Activated naive CD4-positive, alpha-beta T cell treated with Interleukin-2 at 50 U/mL for 16 hours (primary cell): ENCODE data around the gene WASF2.
"Not testable (repeated sequence)": the region's sequence is repeated elsewhere in the genome, so short reads cannot be mapped to it uniquely, and the experiment has no call there.

Source experiments
- DNase-seq: peaks from one replicate; pipeline ENCODE4 v3.0.0-alpha.2; 2020

Gene WASF2

DNA sequence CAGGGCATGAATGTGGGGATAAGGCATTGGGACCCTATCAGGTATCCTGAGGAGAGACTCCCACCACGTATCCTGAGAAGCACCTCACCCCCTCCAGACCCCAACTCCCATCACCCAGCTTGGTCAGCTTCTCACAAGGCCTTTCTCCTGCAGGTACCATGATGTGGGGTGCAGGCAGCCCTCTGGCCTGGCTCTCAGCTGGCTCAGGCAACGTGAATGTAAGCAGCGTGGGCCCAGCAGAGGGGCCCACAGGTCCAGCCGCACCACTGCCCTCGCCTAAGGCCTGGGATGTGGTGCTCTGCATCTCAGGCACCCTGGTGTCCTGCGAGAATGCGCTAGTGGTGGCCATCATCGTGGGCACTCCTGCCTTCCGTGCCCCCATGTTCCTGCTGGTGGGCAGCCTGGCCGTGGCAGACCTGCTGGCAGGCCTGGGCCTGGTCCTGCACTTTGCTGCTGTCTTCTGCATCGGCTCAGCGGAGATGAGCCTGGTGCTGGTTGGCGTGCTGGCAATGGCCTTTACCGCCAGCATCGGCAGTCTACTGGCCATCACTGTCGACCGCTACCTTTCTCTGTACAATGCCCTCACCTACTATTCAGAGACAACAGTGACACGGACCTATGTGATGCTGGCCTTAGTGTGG is 96.2 kb downstream of the WASF2 start:
- DNase-seq = no peak

DNA sequence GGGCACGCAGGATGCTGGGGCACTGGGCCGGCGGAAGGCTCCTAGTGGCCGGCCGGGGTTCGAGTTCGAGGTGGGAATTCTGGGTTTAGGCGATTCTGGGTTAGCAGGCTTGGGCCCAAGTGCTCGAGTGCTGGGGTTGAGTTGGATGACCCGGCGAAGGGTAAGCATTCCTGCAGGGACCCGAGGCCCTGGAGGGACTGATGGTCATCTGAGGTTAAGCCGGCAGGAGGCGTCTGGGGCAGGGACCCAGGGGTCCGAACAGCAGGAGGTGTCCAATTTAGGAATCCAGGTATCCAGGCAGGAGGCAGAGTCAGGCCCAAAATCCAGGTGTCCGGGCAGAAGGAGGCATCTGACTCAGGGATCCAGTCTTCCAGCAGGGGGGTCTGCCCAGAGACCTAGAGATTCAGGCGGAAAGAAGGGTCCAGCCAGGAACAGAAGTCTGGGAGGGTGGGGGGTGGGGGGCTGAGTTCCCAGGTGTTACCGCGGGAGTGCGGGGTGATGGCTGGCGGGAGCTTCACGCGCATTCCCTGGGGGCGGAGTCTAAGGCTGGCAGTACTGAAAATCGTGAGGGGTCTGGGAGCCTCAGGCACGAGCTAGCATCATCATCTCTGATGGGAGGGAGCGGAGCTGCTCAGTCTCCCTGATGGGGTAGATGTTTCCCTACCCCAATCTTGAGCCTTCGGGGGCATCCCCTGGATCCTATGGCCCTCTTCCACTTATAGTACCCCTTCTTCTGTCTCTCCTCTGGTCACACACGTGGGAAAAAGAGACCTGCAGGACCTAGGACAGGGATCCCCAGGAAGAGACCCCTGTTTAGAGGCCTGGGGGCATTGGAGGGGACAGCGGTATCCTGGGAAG is 97.0 kb downstream of the WASF2 start:
- peak; percentile 10 for DNase-seq

DNA sequence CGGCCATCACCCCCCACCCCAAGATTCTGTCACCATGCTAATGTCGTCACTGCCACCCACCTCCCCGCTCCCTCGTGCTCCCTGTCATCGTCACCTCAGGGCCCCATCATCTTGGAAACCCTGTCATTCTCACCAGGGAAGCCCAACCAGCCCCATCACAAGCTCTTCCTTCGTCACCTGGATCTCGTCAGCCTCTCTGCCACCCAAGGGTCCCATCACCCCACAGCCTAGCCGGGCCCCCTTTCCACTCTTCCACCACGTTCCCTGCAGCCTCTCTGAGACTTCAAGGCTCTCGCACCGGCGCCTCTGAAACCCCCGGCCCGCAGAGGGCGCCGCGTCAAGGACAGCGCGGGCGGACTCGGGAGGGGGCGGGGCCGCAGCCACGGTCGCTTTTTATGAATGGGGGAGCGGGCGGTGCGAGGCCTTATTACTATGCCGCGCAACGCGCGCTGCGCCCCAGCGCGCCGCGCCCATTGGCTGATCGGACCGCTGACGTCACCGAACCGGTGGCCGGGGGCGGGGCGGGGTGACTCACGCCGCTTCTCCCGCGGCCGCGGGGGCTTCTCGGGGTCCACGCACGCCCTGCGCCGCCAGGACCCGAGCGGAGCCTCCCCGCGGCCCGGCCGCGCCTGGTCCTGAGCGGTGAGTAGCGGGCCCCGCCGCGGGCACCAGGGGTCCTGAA is 97.7 kb downstream of the WASF2 start, which contains the start of gene GPR3:
Gene GPR3 (plus strand): TSS at position 527 of the 682 bp plus-strand sequence. CDS start 1,177 bp downstream, outside the sequence.
- peak; percentile 93 for DNase-seq

DNA sequence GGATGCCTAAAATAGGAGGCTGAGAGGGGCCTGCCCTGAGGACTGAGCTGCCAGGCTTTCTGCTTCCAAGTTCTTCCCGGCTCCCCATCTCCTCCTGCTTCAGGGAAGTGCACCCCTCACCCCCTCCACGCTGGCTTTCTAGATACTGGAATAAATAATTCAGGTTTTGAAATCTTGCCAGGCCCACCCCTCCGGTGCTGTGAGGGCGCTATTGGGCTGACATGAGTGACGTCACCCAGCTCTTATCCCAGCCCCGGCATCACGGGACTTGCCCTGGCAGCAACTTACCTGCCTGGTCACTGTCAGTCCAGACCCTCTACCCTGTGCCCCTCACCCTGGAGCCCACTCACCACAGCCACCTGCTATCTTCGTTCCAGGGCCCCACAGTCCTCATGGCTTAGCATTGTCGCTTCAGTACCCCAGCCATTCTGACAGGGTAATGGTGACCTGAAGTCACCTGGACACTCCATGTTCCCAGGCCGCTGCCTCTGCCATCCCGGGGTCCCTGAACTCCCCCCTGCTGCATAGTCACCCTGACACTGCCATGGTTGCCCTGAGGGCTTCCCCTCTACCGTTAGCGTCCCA is 98.4 kb downstream of the WASF2 start:
- peak; percentile 29 for DNase-seq

DNA sequence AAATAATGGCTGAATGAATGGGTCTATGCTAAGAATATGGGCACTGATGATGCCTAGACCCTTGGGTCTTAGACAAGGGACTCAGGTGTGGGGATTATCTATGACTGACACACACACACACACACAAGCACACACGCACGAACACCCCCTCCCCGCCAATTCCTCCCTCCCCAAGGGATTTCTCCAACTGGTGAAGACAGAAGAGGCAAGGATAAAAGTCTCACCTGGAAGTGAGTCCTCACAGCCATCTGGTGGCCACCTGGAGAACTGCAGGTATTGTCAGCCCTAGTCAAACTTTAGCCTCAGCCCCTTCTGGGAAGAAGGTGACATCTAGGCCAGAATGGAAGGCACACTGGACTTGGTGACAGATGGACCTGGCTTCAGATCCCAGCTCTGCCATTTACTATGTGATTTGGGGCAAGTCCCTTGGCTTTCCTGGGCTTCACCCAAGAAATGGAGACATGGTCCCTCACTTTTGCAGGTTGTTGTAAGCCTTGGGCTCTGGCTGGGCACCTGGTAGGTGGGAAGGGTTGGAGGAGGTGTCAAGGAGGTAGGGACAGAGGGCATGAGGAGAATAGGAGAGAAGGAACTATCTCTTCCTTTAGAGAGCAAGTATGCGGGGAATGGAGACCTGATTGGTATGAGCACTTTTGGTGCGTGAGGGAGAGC is 101.5 kb downstream of the WASF2 start:
- DNase-seq = peak; percentile 79

DNA sequence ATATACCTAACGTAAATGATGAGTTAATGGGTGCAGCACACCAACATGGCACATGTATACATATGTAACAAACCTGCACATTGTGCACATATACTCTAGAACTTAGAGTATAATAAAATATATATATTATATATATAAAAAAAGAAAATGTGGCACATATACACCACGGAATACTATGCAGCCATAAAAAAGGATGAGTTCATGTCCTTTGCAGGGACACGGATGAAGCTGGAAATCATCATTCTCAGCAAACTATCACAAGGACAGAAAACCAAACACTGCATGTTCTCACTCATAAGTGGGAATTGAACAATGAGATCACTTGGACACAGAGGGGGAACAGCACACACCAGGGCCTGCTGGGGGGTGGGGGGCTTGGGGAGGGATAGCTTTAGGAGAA is 105.2 kb downstream of the WASF2 start:
- not testable (repeated sequence) for DNase-seq

DNA sequence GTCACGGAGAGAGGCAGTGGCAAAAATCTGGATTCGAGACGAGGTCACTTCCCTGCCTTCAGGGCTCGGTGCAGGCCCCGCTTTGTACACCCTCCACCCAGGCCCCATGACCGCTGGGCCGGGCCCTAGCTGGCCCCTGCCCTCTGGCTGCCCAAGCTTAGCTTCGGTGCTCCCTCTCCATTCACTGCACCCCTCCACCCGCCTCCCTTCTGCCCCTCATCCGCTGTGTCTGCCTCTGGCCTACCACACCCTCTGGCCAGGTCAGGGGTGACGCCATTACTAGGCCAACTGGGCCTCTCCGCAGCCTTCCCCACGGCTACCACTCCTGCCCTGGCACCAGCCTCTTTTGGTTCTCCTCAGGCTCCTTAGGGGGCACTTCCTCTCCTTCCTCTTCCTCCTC is 106.3 kb downstream of the WASF2 start:
- DNase-seq = no peak

DNA sequence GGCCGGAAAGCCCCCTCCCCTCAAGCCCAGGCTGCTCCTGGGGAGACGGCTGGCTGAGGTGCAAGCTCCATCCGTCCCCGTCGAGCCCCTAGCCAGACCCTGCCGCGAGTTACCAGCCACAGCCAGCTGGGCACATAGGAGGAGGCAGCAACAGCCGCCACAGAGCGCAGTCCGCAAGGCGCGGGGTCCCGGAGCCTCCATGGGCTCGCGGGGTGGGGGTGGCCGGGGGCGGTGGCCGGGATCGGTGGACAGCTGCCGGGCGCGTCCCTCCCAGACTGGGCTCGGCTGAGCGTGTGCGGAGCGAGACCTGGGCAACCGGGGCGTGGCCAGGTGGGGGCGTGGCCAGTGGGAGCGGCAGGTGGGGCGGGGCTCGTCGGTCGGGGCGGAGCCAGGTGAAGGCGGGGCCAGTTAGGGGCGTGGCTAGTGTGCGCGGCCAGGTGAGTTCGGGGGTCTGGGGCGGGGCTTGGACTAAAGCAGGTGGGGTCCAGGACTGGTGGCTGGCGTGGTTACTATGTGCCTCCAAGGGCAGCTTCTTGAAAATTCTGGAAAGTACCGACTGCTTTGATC is 106.8 kb downstream of the WASF2 start, which contains the start of gene CD164L2:
Gene CD164L2 (minus strand): TSS at position 295 of the 567 bp plus-strand sequence. CDS start 94 bp downstream, at position 201.
- peak; percentile 55 for DNase-seq

DNA sequence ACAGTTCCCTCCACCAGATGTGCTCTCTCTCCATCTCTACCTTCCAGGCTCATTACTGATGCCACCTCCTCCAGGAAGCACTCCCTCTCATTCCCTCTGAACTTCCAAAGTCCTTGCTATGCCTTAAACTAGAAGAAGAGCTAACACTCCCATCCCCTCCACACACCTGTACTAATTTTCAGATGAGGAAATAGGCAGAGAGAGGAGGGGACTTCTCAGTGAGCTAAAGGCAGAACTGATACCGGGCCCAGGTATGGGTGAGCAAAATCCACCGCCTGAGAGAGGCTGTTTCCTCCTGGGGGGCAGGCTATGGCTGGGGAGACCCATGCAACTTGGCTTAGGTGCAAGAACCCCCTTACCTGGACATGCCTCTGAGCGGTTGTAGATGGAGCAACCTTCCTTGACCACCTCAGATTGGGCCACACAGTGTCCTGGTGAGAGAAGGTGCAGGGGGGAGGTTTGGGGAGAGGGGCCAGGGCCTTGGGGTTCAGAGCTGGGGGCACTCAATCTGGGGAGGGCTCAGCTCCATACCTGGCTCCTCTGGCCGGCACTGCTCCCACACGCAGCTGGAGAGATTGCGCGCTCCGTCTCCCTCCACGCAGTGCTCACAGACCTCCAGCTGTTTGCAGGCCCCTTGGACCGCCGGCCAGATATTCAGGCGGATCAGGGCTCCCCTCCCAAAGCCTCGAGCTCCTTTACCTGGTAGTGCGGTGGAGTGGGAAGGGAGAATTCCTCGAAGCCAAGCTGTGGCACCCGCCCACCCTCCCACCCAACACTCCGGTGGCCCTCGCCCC is 107.8 kb downstream of the WASF2 start:
- no peak for DNase-seq

DNA sequence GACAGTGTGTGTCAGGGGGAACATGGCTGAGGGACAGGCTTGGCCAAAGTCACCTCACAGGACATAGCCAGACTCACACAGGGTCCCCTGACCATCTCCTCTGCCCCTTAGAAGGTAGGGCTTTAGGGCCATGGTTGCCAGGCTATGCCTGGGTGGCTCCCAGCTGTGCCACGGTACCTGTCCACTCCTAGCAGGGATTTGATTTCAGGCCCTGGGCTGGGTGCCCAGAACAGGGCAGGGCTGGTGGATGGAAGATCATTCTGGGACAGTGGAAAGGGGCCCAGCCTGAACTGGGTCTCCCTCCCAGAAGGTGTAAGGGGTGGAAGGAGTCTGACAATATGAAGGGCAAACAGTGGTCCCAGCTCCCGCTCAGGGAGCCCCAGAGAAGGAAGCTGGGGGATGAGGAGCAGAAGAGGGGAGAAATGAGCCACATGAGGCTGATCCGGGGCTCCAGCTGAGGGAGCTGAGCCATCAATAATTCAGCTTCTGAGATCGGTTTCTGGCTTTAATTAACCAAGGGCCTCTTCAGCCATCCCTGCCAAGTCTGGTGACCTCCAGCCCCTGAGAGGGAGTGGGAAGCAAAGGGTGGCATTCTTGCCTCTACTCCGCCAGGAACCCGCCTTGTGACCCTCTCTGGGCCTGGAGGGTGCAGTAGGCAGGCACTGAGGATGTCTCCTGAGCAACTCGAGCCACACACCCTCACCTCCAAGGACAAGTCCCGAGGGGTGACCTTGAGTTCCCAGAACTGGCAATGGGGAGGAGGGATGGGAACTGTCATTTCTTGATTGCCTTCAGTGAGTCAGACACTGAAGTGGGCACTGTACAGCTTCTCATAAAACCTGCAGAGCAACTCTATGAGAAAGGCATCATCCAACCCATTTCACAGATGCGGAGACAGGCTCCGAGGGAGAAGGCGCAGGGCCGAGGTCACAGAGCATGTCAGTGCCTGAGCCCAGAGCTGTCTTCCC is 108.9 kb downstream of the WASF2 start:
- DNase-seq = no peak

DNA sequence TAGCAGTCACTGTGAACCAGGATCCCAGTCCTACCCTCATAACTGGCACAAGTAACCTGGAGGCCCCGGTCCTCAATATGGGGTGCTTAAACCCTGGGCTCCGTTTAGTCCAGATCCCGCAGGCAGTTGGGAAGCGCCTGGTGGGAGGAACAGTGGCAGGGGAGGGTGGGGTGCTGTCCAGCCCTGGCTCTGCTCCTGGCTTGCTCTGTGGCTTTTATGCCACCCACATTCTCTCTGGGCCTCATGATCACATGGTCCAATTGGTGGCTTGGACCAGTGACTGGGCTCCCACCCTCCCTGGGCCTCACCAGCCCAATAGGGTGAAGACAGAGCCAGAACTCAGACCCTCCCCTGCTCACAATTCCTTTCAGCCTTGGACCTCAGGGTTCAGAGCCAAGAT is 109.7 kb downstream of the WASF2 start:
- DNase-seq = no peak

DNA sequence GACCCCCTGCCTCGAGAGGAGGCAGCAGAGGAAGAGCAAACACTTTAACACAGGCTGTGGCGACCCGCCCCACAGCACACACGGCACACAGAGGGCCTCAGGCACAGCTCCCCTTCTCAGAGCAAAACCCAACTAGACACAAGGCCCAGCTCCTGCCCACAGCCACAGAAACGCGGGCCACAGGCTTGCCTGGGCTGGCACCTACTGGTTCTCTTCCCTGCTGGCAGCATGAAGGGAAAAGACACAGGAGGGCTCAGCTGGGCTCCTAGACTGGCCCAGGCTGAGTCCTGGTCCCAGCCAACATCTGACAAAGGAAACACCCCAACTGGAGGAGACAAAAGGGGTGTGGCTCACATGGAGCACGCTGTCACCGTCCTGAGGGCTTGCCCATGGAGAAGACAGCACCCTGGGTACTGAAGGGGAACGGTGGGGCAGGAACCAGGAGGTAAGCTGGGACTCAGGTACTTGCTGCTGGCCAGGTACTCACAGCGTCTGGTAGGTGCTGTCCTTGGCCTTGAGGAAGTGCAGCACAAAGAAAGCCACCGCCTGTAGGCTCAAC is 110.3 kb downstream of the WASF2 start:
- DNase-seq = no peak

DNA sequence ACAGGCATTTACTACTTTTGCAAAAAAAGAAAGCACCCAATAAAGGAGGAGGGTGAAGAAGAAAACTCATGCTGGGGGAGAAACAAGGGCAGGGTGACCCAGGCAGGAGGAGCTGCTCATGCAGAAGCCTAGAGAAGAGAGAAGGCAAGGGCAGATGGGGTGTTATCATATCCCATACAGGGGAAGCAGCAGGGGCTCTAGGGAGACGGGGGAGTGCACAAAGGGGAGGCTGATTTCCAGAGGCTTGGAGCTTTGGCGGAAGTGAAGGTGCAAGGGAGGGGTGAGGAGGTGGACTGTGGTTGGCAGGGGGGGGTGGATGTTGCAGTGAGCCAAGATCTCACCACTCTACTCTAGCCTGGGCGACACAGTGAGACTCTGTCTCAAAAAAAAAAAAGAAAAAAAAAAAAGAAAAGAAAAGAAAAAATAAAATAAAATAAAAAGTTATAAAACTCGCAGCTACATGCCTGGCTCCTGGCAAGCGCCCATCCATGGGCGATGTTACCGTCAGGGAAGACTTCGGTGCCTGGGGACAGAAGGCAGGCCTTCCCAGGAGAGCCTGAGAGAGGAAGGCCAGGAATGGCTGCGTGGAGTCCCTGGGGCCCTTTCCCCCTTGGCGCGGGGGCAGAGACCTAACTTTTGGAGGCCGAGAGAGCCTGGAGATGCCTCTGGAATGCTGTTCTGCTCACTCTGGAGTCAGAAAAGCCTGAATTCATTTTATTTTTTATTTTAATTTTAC is 112.0 kb downstream of the WASF2 start:
- no peak for DNase-seq

DNA sequence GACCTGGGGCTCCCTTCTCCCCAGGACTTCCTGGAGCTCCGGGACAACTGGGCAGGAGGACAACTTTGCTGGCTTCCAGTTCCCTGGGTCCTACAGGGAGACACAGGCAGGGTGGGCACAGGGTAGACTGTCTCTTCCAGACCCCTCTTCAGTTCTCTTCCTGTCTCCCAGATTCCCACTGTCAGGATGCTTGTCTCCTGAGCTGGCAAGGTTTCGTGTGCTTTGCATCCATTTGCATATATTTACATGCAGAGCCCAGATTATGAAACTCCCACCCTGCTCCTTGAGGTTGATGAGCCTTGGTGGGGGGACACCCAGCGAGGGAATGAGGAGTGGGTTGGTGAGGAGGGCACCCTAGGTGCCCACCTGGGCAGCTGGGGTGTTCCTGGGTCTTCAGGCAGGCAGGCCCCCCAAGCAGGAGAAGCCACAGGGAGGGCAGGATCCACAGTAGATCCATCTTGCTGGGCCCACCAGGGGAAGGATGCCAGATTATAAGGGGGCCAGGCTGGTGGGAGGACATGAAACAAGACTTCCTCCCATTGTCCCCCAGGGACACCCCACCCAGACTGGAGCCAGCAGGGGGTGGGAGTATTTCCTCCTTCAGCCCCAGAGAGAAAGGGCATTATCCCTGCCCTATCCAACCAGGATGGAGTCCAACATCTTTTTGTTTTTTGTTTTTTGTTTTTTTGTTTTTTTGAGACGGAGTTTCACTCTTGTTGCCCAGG is 115.4 kb downstream of the WASF2 start, which contains the start of gene FCN3:
Gene FCN3 (minus strand): TSS at position 463 of the 725 bp plus-strand sequence. CDS start 6 bp downstream, at position 457.
- no peak for DNase-seq

DNA sequence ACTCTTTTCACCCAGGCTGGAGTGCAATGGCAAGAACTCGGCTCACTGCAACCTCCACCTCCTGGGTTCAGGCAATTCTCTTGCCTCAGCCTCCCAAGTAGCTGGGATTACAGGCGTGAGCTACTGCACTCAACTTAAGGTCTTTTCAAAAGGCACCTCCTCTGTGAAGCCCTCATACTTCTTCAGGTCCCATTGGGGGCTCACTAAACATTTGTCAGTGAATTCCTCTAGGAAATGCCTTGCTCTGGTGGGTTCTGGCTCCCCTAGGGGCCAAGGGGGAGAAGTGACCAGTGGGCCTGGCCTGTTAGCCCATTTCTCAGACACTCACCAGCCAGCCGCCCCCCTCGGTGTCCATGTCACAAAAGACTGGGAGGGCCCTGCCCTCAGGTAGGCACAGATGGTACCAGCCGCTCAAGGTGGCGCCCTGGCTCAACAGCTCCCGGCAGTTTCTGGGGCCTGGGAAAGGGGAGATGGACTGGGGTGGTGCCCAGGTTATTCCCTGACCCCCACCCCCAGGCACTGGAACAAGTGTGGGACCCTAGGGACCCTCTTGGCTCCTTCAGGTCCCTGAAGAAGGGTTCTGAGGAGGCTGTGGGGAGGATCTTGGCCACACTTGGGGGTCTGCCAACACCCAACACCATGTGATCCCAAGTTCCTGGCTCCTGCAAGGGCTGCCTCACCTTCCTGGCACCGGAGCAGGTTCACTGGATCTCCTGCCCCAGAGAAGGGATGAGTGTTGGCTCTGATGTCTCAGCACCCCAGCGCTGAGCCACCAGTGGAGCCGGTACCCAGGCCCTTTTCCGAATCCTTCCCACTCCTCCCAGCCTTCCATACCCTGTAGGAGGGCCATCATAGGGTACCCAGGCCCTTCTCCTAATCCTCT is 116.9 kb downstream of the WASF2 start:
- no peak for DNase-seq

DNA sequence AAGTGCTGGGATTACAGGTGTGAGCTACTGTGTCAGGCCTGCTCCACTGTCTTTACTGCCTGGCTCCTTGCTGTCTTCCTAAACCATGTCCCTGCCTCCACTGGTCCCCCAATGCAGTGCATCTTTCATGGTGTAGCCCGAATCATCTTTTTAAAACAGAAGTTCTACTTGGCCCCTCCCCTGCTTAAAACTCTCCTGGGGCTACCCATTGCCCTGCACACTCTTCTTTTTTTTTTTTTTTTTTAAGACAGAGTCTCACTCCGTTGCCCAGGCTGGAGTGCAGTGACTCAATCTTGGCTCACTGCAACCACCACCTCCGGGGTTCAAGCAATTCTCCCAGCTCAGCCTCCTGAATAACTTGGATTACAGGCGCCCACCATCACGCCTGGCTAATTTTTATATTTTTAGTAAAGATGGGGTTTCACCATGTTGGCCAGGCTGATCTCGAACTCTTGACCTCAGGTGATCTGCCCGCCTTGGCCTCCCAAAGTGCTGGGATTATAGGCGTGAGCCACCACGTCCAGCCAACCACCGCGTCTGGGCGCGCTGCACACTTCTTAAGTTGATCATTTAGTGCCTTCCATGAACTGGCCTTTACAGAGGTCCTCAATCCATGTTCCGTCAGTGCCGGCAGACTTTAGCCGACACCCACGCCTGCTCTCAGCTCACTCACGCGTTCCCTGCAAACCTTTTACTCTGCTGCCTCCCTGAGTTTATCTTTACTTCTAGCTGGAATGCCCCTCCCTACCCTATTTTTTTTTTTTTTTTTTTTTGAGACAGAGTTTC is 117.8 kb downstream of the WASF2 start:
- DNase-seq = no peak
